ENCODE results near the gene FBXL13. TPM values are rescaled to one million over a fixed set of nuclear protein-coding genes. Genes with fewer than 3 reads are reported as not detected.
"Not testable (repeated sequence)": the region's sequence is repeated elsewhere in the genome, so short reads cannot be mapped to it uniquely, and the experiment has no call there.

Gene FBXL13
- total RNA-seq, 2 experiments from 2014 or later = 1.6 to 2.0 TPM

DNA sequence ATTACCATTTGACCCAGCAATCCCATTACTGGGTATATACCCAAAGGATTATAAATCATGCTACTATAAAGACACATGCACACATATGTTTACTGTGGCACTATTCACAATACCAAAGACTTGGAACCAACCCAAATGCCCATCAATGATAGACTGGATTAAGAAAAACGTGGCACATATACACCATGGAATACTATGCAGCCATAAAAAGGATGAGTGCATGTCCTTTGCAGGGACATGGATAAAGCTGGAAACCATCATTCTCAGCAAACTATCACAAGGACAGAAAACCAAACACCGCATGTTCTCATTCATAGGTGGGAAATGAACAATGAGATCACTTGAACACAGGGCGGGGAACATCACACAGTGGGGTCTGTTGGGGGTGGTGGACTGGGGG is 116.6 kb downstream of the FBXL13 start:
- CTCF ChIA-PET (ENCODE audit: unreplicated experiment); POLR2A ChIA-PET: not testable (repeated sequence)

DNA sequence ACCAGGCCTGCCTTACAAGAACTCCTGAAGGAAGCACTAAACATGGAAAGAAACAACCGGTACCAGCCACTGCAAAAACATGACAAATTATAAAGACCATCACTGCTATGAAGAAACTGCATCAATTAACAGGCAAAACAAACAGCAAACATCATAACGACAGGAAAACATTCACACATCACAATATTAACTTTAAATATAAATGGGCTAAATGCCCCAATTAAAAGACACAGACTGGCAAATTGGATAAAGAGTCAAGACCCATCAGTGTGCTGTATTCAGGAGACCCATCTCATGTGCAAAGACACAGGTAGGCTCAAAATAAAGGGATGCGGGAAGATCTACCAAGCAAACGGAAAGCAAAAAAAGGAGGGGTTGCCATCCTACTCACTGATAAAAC is 120.2 kb downstream of the FBXL13 start:
- POLR2A ChIA-PET; CTCF ChIA-PET (ENCODE audit: unreplicated experiment); BruUV-seq (replicated peaks); H3K79me2 ChIP-seq (ENCODE audit: insufficient read depth, low read depth, low read length); DNase-seq (ENCODE audit: low spot score); intact Hi-C loops (cut with micrococcal nuclease; ENCODE audit: unreplicated experiment); H3K4me2 ChIP-seq (ENCODE audit: low read length); H3K27ac ChIP-seq (ENCODE audit: low read depth, low read length, poor library complexity, severe bottlenecking); H2AFZ ChIP-seq (ENCODE audit: low read length); H3K4me1 ChIP-seq (ENCODE audit: insufficient read depth, low read length, poor library complexity, severe bottlenecking); H3K36me3 ChIP-seq (ENCODE audit: insufficient read depth, low read length); H3K9me2 ChIP-seq (ENCODE audit: insufficient read depth, low read length); H4K20me1 ChIP-seq (ENCODE audit: insufficient read depth, low read length); H3K9me3 ChIP-seq (ENCODE audit: low read length); H3K4me3 ChIP-seq (ENCODE audit: low read depth, low read length, poor library complexity, severe bottlenecking): not testable (repeated sequence)

More for the DNA sequence above, 116.6 kb downstream of the FBXL13 start:
- H3K79me2 ChIP-seq (ENCODE audit: insufficient read depth, low read depth, low read length); H2AFZ ChIP-seq (ENCODE audit: low read length); H4K20me1 ChIP-seq (ENCODE audit: insufficient read depth, low read length); H3K36me3 ChIP-seq (ENCODE audit: insufficient read depth, low read length); H3K27ac ChIP-seq (ENCODE audit: low read depth, low read length, poor library complexity, severe bottlenecking); BruUV-seq (replicated peaks); H3K9me2 ChIP-seq (ENCODE audit: insufficient read depth, low read length); intact Hi-C loops (cut with micrococcal nuclease; ENCODE audit: unreplicated experiment); H3K9me3 ChIP-seq (ENCODE audit: low read length); H3K4me2 ChIP-seq (ENCODE audit: low read length); DNase-seq (ENCODE audit: low spot score); H3K4me3 ChIP-seq (ENCODE audit: low read depth, low read length, poor library complexity, severe bottlenecking); H3K4me1 ChIP-seq (ENCODE audit: insufficient read depth, low read length, poor library complexity, severe bottlenecking): not testable (repeated sequence)

DNA sequence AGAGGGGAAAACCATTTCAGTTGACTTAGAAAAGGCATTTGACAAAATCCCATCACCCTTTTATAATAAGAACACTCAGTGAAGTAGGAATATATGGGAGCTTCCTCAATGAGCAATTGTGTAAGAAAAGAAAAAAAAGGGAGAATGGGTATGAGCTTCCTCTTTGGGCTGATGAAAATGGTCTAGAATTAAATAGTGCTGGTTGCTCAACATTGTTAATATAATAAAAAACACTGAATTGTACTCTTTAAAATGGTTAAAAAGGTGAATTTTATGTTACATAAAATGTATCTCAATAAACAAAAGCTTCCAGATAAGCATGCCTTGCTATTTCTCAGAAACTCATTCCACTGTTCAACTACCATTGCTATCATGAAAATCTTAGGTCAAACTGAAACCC is 121.2 kb downstream of the FBXL13 start:
- POLR2A ChIA-PET = no interaction called here
- CTCF ChIA-PET (ENCODE audit: unreplicated experiment) = no interaction called here
- Histone ChIP-seq H3K36me3 (ENCODE audit: insufficient read depth, low read length) (no peaks in the 10 kb centered on the region), H3K4me3 (ENCODE audit: low read depth, low read length, poor library complexity, severe bottlenecking) (no peak overlapping the region), H3K79me2 (ENCODE audit: insufficient read depth, low read depth, low read length) (no peaks in the 10 kb centered on the region), H3K4me2 (ENCODE audit: low read length) (no peak overlapping the region), H4K20me1 (ENCODE audit: insufficient read depth, low read length) (no peaks in the 10 kb centered on the region), H3K27ac (ENCODE audit: low read depth, low read length, poor library complexity, severe bottlenecking) (no peak overlapping the region), H3K9me2 (ENCODE audit: insufficient read depth, low read length) (no peaks in the 10 kb centered on the region), H3K4me1 (ENCODE audit: insufficient read depth, low read length, poor library complexity, severe bottlenecking) (no peaks in the 10 kb centered on the region), H2AFZ (ENCODE audit: low read length) (no peak overlapping the region), H3K9me3 (ENCODE audit: low read length) (no peaks in the 10 kb centered on the region)
- BruUV-seq (replicated peaks) = no TSS peak
- no peak for DNase-seq (ENCODE audit: low spot score)
- TF ChIP-seq, protein P1, sequence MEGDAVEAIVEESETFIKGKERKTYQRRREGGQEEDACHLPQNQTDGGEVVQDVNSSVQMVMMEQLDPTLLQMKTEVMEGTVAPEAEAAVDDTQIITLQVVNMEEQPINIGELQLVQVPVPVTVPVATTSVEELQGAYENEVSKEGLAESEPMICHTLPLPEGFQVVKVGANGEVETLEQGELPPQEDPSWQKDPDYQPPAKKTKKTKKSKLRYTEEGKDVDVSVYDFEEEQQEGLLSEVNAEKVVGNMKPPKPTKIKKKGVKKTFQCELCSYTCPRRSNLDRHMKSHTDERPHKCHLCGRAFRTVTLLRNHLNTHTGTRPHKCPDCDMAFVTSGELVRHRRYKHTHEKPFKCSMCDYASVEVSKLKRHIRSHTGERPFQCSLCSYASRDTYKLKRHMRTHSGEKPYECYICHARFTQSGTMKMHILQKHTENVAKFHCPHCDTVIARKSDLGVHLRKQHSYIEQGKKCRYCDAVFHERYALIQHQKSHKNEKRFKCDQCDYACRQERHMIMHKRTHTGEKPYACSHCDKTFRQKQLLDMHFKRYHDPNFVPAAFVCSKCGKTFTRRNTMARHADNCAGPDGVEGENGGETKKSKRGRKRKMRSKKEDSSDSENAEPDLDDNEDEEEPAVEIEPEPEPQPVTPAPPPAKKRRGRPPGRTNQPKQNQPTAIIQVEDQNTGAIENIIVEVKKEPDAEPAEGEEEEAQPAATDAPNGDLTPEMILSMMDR (conservative IDR thresholded peaks at IDR 0.05; ENCODE audit: low read length) = no peak
- no peak for TF ChIP-seq EZH2phosphoT487 (IDR thresholded peaks at IDR 0.05; ENCODE audit: borderline replicate concordance, low read depth, low read length)
- intact Hi-C loops (cut with micrococcal nuclease; ENCODE audit: unreplicated experiment) = no loop called here

DNA sequence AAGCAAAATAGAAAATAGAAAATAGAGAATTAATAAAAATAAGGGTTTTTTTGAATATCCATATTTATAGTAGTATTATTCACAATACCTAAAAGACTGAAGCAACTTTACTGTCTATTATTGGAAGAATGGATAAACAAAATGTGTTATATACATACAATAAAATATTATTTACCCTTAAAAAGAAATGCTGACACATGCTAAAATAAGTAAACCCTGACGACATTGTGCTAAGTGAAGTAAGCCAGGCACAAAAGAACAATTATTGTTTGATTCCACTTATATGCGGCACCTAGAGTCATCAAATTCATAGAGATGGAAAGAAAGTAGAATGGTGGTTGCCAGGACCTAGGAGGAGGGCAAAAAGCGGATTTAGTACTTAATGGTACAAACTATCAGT is 122.8 kb downstream of the FBXL13 start:
- BruUV-seq (replicated peaks) = no TSS peak
- intact Hi-C loops (cut with micrococcal nuclease; ENCODE audit: unreplicated experiment) = no loop called here
- TF ChIP-seq, protein P1 (conservative IDR thresholded peaks at IDR 0.05; ENCODE audit: low read length) = no peak
- TF ChIP-seq EZH2phosphoT487 (IDR thresholded peaks at IDR 0.05; ENCODE audit: borderline replicate concordance, low read depth, low read length) = no peak

More for the DNA sequence above, 122.8 kb downstream of the FBXL13 start:
- Histone ChIP-seq H4K20me1 (ENCODE audit: insufficient read depth, low read length) (no peaks in the 10 kb centered on the region), H3K4me2 (ENCODE audit: low read length) (no peak overlapping the region), H3K4me3 (ENCODE audit: low read depth, low read length, poor library complexity, severe bottlenecking) (no peak overlapping the region), H3K27ac (ENCODE audit: low read depth, low read length, poor library complexity, severe bottlenecking) (no peak overlapping the region), H2AFZ (ENCODE audit: low read length) (no peak overlapping the region), H3K4me1 (ENCODE audit: insufficient read depth, low read length, poor library complexity, severe bottlenecking) (no peaks in the 10 kb centered on the region), H3K79me2 (ENCODE audit: insufficient read depth, low read depth, low read length) (no peaks in the 10 kb centered on the region), H3K9me3 (ENCODE audit: low read length) (no peaks in the 10 kb centered on the region), H3K9me2 (ENCODE audit: insufficient read depth, low read length) (no peaks in the 10 kb centered on the region), H3K36me3 (ENCODE audit: insufficient read depth, low read length) (no peaks in the 10 kb centered on the region)
- ChIA-PET POLR2A (no interaction called here), CTCF (ENCODE audit: unreplicated experiment) (no interaction called here)
- no peak for DNase-seq (ENCODE audit: low spot score)

All from OCI-LY7 (cell line).